HG03432 (cell line): ENCODE measurements around the gene PGM2L1.
"Not testable (repeated sequence)": the region's sequence is repeated elsewhere in the genome, so short reads cannot be mapped to it uniquely, and the experiment has no call there.

Source experiments
- ATAC-seq: cut with Tn5 transposase; IDR thresholded peaks from one replicate; pipeline ENCODE4 v1.9.1; 2021; ENCODE audit warnings: mild to moderate bottlenecking, moderate library complexity; ENCODE audit not compliant: unreplicated experiment

PGM2L1 gene

GRCh38 chr11:74341921-74342320 lies 56.3 kb downstream of the PGM2L1 start:
- no peak for ATAC-seq

- no peak for ATAC-seq
These were observed 58.6 kb downstream of the PGM2L1 start for GRCh38 chr11:74339619-74340018.

GRCh38 chr11:74338963-74339362 lies 59.3 kb downstream of the PGM2L1 start:
- ATAC-seq = no peak

GRCh38 chr11:74333193-74333592 lies 65.0 kb downstream of the PGM2L1 start:
- ATAC-seq = no peak

GRCh38 chr11:74332291-74332690 lies 65.9 kb downstream of the PGM2L1 start:
- ATAC-seq = no peak

GRCh38 chr11:74331000-74331399 lies 67.2 kb downstream of the PGM2L1 start:
- ATAC-seq = not testable (repeated sequence)

GRCh38 chr11:74330075-74330858 lies 68.0 kb downstream of the PGM2L1 start:
- ATAC-seq = no peak

GRCh38 chr11:74327076-74327475 lies 71.2 kb downstream of the PGM2L1 start:
- no peak for ATAC-seq

- no peak for ATAC-seq
These were observed 71.6 kb downstream of the PGM2L1 start for GRCh38 chr11:74326665-74327064.

GRCh38 chr11:74325649-74326645 lies 72.3 kb downstream of the PGM2L1 start:
- no peak for ATAC-seq

GRCh38 chr11:74322667-74323066 lies 75.6 kb downstream of the PGM2L1 start:
- ATAC-seq = no peak

- ATAC-seq = no peak
These were observed 76.6 kb downstream of the PGM2L1 start for GRCh38 chr11:74321487-74322188.

GRCh38 chr11:74320538-74320937 lies 77.7 kb downstream of the PGM2L1 start:
- no peak for ATAC-seq

GRCh38 chr11:74319139-74319816 lies 79.0 kb downstream of the PGM2L1 start:
- no peak for ATAC-seq

GRCh38 chr11:74318241-74318932 lies 79.8 kb downstream of the PGM2L1 start:
- no peak for ATAC-seq

GRCh38 chr11:74316772-74317505 lies 81.3 kb downstream of the PGM2L1 start:
- ATAC-seq = no peak

GRCh38 chr11:74312326-74312725 lies 85.9 kb downstream of the PGM2L1 start:
- no peak for ATAC-seq

GRCh38 chr11:74311352-74311926 lies 86.8 kb downstream of the PGM2L1 start, which contains the start of gene P4HA3:
Gene P4HA3, minus strand, starts transcription at chr11:74311640. Its CDS starts 29 bp downstream, at chr11:74311611.
- ATAC-seq = no peak

- no peak for ATAC-seq
These were observed 87.4 kb downstream of the PGM2L1 start for GRCh38 chr11:74310857-74311256.
